NK-92 (cell line): ENCODE measurements around the gene FUCA1.
A peak's percentile ranks its signal among the peaks of the same experiment; 100 is the strongest.
"Not testable (repeated sequence)": the region's sequence is repeated elsewhere in the genome, so short reads cannot be mapped to it uniquely, and the experiment has no call there.

Experiments
- DNase-seq: peaks from one replicate; lab custom pipeline; 2025; ENCODE audit not compliant: unreplicated experiment; lab: John Stamatoyannopoulos, UW

FUCA1 gene

DNA sequence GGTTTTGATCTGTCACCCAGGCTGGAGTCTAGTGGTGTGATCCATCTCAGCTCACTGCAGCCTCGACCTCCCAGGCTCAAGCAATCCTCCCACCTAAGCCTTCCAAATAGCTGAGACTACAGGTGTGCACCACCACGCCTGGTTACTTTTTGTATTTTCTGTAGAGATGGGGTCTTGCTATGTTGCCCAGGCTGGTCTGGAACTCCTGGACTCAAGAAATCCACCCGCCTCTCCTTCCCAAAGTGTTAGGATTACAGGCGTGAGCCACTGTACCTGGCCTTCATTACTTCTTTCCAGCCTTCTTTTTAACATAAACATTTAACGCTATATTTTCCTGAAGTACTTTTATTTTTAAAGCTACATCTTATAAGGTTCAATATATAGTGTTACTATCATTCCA, 24.4 kb downstream of the FUCA1 start:
- no peak for DNase-seq

DNA sequence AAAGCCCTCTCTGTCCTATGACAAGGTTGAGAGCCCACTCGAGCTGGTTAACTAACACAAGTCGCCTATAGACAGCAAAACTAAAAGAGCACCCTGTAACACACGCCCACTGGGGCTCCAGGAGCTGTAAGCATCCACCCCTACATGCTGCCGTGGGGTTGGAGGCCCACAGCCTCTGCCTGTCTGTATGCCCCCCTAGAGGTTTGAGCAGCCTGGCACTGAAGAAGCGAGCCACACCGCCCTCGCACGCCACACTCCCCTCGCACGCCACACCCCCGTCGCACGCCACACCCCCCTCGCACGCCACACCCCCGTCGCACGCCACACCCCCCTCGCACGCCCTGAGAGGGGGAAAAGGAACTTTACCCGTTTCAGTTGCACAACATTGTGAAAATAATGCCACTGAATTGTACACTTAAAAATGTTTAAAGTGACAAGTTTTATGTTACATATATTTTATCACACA, 29.7 kb downstream of the FUCA1 start:
- peak; percentile 32 for DNase-seq

DNA sequence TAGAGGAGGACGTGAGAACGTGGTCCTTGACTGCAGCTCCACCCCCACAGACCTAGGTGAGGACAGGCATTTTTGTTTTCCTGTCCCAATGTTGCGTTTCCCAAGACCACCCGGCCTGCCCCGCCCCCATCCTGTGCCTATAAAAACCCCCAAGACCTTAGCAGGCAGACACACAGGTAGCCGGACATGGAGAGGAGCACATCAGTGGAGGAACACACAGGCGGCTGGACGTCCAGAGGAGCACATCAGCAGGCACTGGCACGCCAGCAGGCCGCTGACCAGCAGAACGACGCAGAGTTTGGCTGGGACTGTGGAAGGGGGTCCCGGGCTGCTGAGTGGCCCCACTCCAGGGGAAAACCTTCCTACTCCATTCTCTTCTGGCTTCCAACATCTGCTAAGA, 30.2 kb downstream of the FUCA1 start:
- DNase-seq, result no peak

DNA sequence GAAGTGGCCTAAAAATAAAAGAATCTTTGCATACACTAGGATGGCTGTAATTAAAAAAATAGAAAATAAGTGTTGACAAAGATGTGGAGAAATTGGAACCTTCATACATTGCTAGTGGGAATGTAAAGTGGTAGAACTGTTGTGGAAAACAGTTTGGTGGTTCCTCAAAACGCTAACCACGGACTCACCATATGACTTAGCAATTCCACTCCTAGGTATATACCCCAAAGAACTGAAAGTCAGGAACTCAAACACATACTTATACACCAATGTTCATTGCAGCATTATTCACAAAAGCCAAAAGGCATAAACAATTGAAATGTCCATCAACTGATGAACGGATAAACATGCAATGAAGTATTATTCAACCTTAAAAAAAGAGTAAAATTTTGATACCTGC, 32.1 kb downstream of the FUCA1 start:
- DNase-seq, result no peak

DNA sequence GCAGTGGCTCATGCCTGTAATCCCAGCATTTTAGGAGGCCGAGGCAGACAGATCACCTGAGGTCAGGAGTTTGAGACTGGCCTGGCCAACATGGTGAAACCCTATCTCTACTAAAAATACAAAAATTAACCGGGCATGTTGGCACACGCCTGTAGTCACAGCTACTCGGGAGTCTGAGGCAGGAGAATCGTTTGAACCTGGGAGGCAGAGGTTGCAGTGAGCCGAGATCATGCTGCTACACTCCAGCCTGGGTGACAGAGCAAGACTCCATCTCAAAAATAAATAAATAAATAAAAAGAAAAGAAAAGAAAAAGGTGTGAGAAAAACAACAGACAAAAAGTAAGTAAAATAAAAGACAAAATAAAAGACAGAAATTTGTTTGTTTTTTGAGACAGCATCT, 33.9 kb downstream of the FUCA1 start:
- DNase-seq, result not testable (repeated sequence)

DNA sequence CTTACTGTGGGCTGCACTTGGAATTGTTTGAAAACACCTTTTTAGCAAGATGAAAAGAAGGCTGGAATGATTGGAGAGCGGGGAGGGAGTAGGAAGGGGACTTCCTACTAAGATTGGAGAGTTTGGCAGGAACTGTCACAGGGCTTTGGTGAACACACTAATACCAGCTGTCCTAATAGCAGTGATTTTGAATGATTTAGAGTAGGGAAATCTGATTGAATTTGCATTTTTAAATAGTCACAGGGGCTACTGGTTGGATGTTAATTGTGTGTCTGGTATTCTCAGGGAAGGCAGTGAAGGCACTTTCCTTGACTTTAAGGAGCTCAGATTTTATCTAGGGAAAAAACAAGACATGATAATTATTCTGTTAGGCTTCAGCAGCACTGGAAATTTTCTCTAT, 40.4 kb downstream of the FUCA1 start:
- DNase-seq, result no peak

DNA sequence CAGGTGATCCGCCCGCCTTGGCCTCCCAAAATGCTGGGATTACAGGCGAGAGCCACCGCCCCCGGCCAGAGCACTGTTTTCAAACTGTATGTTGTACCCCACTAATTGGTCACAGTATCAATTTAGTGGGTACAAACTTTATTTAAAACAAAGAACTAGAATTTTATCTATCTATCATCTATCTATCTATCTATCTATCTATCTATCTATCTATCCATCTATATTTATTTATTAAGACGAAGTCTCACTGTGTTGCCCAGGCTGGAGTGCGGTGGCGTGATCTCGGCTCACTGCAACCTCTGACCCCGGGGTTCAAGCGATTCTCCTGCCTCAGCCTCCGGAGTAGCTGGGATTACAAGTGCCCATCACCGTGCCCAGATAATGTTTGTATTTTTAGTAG, 41.5 kb downstream of the FUCA1 start:
- not testable (repeated sequence) for DNase-seq

DNA sequence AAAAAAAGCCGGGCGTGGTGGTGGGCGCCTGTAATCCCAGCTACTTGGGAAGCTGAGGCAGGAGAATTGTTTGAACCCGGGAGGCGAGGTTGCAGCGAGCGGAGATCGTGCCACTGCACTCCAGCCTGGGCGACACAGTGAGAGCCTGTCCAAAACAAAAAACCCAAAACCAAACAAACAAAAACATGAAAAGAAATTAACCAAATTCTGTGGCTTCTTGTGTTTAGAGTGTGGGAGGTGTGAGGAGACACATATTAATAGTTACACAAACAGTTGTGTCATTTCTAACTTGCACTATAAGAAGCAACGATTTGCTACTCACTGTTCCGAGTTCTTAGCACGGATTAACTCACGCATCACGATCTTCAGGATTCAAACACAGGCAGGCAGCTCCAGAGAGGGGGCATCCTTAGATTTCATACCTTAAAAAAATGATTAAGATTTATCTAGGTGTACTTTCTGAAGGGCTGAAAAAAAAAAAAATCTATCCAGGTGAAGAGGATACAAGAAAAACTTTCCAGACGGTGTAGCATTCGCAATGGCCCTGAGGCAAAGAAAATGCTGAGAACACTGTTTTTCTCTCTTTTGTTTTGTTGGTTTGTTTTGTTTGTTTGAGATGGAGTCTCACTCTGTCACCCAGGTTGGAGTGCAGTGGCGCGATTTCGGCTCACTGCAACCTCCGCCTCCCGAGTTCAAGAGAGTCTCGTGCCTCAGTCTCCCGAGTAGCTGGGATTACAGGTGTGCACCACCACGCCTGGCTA, 42.1 kb downstream of the FUCA1 start:
- no peak for DNase-seq

DNA sequence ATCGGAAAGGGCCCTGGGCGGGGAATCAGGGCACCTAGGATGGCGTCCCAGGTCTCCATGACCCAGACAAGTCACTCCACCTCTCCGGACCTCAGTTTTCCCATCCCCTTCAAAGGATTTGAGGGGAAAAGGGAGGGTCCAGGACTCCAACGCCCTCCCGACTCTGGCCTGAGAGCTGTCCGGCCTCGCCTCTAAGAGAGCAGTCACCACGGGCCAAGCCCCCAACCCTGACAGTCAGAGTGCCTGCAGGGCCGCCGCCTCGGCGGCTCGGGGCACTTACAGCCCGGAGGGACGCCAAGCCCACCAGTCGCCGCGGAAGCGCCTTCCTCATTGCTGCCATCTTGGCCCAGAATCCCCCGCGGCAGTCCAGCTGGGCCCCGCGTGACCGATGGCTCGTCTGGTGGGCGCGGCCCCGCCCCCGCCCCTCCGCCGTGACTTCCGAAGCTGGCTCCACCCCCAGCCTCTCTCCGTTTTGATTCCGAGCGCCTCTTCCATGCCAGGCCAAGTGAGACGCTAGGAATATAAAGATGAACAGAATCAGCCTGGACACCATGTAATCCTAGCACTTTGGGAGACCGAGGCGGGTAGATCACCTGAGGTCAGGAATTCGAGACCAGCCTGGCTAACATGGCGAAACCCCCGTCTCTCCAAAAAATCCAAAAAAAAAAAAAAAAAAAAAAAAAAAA, 42.9 kb downstream of the FUCA1 start, which contains the start of gene HMGCL:
Gene HMGCL, minus strand, starts transcription at position 354 of the 686 bp plus-strand sequence. Its CDS starts 14 bp downstream, at position 340.
- DNase-seq, result peak; percentile 18

DNA sequence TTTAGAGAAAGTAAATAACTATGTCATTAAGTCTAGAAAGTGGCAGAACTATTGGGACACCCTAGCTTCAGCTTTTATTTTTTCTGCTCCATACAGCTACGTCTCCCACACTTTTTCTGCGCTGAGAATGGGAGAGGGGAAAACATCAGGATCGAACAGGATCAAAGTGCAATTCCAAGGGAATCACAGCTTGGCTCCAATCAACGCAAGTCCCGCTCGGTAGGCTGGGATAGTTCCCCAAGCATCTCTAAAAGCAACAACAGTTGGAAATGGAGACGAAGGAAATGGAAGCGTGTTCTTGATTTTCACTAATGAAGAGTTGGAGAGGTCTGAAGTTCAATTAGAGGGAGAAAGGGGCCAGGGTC, 43.4 kb downstream of the FUCA1 start:
- DNase-seq, result no peak

DNA sequence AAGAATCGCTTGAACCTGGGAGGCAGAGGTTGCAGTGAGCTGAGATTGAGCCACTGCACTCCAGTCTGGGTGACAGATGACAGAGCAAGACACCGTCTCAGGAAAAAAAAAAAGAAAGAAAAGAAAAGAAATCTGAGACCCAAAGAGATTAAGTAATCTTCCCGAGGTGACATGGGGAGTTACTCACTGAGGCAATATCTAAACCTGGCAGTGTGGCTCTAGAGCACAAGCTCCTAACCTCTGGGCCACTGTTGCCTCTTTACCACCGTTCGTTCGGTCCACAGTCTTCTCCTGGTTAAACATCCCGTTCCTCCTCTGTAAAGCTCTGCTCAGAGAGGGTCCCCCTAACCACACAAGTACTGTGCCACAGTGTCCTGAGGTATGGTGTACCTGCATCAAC, 44.3 kb downstream of the FUCA1 start:
- DNase-seq, result no peak

DNA sequence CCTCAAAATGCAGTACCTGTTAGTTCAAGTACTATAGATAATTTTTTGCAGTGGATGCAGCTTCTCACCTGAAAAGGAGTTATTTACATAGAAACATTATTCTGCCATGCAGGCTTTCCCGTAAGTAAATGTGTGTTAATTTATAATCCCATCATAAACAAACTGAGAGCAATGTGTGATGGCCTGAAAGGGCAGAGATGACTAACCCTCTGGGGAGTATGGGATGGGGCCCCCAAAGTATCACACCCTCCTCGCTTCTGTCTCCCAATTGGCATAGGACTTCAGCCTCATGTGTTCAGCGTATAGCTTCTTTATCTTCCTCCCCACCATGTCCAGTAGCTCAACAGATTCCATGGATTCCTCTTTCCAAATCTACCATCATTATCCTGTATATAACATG, 50.5 kb downstream of the FUCA1 start:
- no peak for DNase-seq

DNA sequence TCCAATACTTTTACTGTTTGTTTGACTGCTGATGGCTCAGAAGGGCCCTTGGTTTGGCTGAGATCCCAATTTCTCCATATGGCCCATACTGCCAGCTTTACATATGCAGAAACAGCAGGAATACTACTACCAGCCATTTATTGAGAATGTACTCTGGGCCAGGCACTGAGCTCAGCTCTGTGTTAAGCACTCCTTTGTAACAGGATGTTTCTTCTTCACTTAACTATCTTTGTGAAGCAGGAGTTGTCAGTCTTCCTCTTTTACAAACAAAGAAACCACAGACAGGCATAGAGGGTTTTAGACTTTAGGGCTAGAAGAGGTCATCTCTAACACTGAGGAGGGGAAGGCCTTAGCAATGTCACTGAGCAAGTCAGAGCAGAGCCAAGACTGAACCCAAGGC, 51.2 kb downstream of the FUCA1 start:
- no peak for DNase-seq

DNA sequence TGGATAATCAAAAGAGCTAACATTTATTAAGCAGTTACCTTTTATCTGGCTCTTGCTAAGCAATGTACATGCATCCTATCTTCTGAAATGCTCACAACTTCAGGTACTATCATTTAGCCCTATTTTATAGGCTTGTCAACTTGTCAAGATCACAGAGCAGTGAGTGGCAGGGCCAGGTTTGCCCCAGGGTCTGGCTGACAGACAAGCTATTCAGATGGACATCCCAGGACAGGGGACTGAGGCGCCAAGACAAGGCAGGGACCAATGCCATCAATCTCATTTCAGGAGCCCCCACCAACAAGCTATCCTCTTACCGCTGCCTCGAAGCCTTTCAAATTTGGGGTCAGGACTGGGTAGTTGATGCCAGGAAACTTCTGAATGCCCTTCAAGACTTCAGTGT, 51.7 kb downstream of the FUCA1 start:
- DNase-seq, result no peak

DNA sequence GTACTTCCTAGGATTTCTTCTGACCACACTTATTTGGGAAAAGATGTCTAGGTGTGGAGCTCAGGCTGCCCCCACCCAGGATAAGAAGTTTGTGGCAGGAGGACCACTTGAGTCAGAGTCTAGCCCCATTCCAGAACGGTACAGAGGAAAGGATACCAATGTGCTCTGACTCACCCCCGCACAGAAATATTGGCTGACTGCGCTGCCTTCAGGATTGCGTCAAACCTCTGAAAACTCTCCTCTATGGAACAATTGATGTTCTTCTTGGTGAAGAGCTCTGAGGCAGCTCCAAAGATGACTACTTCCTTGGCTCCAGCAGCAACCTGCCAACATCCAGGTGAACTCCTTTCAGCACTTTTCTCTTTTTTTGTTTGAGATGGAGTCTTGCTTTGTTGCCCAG, 54.1 kb downstream of the FUCA1 start:
- no peak for DNase-seq

DNA sequence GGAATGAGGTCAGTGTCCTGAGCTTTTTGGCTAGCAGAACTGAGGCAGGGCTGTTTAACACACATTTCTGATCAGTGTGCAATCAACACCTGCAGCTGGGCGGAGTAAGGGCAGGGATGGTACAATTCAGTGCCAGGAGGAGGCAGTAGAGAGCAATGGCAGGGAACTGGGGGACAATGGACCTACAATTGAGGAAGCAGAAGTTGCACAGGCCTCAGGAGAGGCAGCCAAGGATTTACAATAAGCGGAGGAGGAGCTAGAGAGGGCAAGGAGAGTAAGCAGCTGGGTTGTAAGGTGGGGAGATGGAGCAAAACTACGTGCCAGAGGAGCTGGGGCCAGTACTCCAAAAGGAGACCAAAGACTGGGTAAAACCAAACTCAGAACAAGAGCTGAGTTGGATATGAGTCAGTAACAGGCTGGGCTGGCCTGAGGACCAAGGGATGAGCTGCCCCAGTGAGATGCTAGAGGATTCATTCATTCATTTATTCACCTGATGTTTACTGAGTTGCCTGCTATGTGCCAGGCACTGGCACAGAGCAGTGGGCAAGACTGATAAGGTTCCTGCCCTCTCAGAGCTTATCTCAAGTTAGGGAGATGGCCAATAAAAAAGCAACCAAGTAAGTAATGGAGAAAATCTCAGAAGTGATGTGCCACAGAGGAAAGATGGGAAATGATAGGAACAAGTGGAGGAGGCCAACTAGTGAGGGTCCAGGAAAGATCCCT, 57.1 kb downstream of the FUCA1 start:
- DNase-seq, result no peak

DNA sequence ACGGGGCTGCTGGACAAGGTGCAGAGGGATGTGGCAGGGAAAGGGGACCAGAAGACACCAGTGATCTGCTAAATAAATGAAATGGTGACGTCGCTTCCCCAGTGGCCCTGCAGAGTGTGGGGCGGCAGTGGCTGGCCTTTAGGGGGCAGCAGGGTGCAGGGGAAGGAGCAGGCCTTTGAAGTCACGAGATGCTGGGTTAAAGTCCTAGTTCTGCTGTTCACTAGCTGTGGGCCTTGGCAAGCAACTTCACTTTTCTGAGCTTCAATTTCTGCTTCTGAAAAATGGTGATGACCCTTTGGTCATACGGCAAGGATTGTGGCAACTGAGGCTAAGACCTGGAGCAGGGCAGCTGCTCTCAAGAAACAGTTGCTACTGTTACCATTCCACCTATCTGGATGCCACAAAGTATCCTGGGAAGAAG, 58.3 kb downstream of the FUCA1 start:
- peak; percentile 24 for DNase-seq

DNA sequence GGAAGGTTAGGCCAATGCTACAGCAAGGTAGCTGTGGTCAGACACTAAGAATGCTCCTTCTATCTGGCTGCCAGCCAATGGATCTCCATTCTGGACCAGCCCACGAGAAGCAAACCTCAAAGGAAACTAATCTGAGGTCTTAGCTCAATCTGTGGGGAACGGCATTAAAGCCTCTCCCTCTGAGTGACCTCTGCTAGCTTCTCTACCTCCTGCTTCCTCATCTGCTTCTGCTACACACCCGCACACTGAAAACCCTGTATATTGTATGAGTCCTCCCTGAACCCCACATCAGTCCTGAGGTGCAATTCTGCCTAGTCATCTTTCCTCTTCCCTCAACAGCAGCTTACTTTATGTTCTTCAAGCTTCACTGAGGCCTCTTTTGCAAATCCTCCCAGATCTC, 60.6 kb downstream of the FUCA1 start:
- no peak for DNase-seq

DNA sequence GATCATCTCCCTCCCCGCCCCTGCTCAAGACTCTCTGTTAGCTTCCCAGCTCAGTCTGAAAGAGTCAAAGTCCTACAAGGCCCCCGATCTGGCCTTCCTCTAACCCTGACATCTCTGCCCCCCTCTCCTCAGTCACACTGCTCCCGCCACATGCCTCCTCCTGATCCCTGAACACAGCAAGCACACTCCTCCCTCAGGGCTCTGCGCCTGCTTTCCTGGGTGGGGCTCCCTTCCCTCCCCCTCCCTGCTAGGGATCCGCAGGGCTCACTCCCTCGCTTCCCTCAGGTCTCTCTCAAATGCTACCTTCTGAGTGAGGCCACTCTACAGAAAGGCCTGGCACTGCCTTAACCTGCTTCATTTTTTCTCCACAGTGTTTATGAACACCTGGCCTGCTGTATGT, 61.8 kb downstream of the FUCA1 start:
- DNase-seq, result no peak

DNA sequence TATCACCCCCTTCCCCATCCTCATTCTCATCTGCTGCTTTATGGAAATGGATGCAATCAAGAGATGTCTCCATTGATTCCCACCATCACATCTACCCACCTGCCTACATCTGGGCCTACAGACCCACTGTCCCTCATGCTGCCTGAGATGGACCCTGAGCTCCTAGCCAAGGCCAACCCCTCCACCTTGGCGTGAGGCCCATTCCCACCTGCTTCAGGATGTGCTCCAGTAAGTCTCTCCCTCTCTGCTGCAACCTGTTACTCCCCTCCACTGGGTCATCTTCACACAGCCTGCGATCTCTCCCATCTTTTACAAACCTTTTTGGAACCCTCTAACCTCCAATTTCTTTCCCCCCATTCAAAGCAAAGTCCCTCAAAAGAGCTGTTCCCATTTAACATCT, 63.1 kb downstream of the FUCA1 start:
- no peak for DNase-seq

DNA sequence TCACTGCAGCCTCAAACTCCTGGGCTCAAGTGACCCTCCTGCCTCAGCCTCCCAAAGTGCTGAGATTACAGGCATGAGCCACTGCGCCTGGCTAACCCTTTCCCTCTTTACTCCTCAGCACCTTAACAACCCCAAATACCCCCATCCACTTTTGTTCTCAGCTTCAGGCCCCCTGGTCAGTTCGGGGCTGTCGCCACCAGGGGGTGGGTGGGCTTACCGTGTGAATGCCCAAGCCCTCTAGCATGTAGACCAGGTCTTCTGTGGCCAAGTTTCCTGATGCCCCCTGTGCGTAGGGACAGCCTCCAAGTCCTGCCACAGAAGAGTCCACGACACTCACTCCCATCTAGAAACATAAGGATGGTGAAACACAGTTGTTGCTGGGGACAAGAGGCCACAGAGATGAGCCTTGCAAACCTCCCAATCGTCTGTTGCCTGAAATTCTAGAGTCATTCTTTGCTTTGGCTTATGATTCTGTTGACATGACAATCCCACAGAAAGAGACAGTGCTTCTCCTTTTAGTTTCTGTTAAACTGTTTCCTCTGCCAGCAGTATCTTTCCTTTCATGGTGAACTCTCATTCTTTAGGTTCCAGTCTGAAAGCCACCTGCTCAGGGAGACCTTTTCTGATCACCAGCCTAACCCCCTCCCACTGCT, 63.8 kb downstream of the FUCA1 start:
- DNase-seq, result no peak
